HepG2 (cell line): ENCODE data around the gene CPNE5. TPM values are rescaled to one million over a fixed set of nuclear protein-coding genes. Genes with fewer than 3 reads are reported as not detected.

Experiments
- BRCA1 ChIP-seq: sonication (generic); formaldehyde crosslinking; IDR thresholded peaks from 2 replicates; pipeline ENCODE4 v1.4.0; 2020; ENCODE audit warnings: missing genetic modification reagents
- CSRNP1 ChIP-seq: sonication (generic); formaldehyde crosslinking; IDR thresholded peaks from 2 replicates; pipeline ENCODE4 v1.8.1; 2023; ENCODE audit warnings: mild to moderate bottlenecking, missing genetic modification reagents
- DRAP1 ChIP-seq: IDR thresholded peaks from 2 replicates; pipeline ENCODE4 v1.6.1; 2016; ENCODE audit warnings: missing genetic modification reagents, missing compliant biosample characterization
- GLI4 ChIP-seq: sonication (generic); formaldehyde crosslinking; IDR thresholded peaks from 2 replicates; pipeline ENCODE4 v1.5.1; 2020; ENCODE audit warnings: missing genetic modification reagents, mild to moderate bottlenecking, moderate library complexity, borderline replicate concordance
- HDAC2 ChIP-seq: sonication (generic); formaldehyde crosslinking; IDR thresholded peaks from 2 replicates; pipeline ENCODE4 v1.4.0; 2020; ENCODE audit warnings: missing genetic modification reagents
- LCORL ChIP-seq, 2 experiments: fragments of 450-650 bp in 1 of 2; sonication (generic) in 1 of 2; formaldehyde crosslinking in 1 of 2; IDR thresholded peaks; 2 replicates each; pipeline versions ENCODE4 v1.5.0 to v1.6.1; 2017 to 2020; ENCODE audit warnings: antibody characterized with exemption in 1 of 2, missing genetic modification reagents in 1 of 2
- MED1 ChIP-seq: sonication (generic); formaldehyde crosslinking; IDR thresholded peaks from 2 replicates; pipeline ENCODE4 v1.4.0; 2020; ENCODE audit warnings: missing genetic modification reagents
- MTF2 ChIP-seq: sonication (generic); formaldehyde crosslinking; IDR thresholded peaks from 2 replicates; pipeline ENCODE4 v1.5.0; 2020; ENCODE audit warnings: missing genetic modification reagents, borderline replicate concordance
- PATZ1 ChIP-seq: sonication (generic); formaldehyde crosslinking; IDR thresholded peaks from 2 replicates; pipeline ENCODE4 v1.4.0; 2020; ENCODE audit warnings: missing genetic modification reagents
- RXRA ChIP-seq: sonication (generic); formaldehyde crosslinking; IDR thresholded peaks from 2 replicates; pipeline ENCODE4 v1.5.1; 2020; ENCODE audit warnings: missing genetic modification reagents
- SIN3B ChIP-seq: fragments of 150-350 bp; IDR thresholded peaks from 2 replicates; pipeline ENCODE4 v1.6.1; 2014; ENCODE audit warnings: low read length
- SOX5 ChIP-seq: IDR thresholded peaks from 2 replicates; pipeline ENCODE4 v1.6.1; 2016; ENCODE audit warnings: borderline replicate concordance
- SRSF4 ChIP-seq: fragments of 200-400 bp; formaldehyde crosslinking; IDR thresholded peaks from one replicate; pipeline ENCODE4 v1.6.1; 2018; ENCODE audit warnings: mild to moderate bottlenecking, low read depth, low read length, moderate library complexity; ENCODE audit not compliant: poor library complexity, severe bottlenecking
- TEAD3 ChIP-seq: optimal IDR thresholded peaks from 2 replicates; pipeline ENCODE3; 2016; ENCODE audit warnings: borderline replicate concordance
- TRAFD1 ChIP-seq: sonication (generic); formaldehyde crosslinking; IDR thresholded peaks from 2 replicates; pipeline ENCODE4 v1.5.1; 2020; ENCODE audit warnings: missing genetic modification reagents, mild to moderate bottlenecking, borderline replicate concordance
- ZBTB20 ChIP-seq: sonication (generic); formaldehyde crosslinking; IDR thresholded peaks from 2 replicates; pipeline ENCODE4 v1.8.1; 2023; ENCODE audit warnings: missing genetic modification reagents, low read depth, mild to moderate bottlenecking, borderline replicate concordance
- ZFP91 ChIP-seq: sonication (generic); formaldehyde crosslinking; IDR thresholded peaks from 2 replicates; pipeline ENCODE4 v1.9.0; 2022; ENCODE audit warnings: missing genetic modification reagents, mild to moderate bottlenecking, borderline replicate concordance
- ZNF335 ChIP-seq: sonication (generic); formaldehyde crosslinking; IDR thresholded peaks from 2 replicates; pipeline ENCODE4 v1.4.0; 2020; ENCODE audit warnings: missing genetic modification reagents
- ZNF572 ChIP-seq: sonication (generic); formaldehyde crosslinking; IDR thresholded peaks from 2 replicates; pipeline ENCODE4 v1.5.1; 2020; ENCODE audit warnings: mild to moderate bottlenecking, missing genetic modification reagents
- ZNF576 ChIP-seq: sonication (generic); formaldehyde crosslinking; IDR thresholded peaks from 2 replicates; pipeline ENCODE4 v1.4.0; 2020; ENCODE audit warnings: mild to moderate bottlenecking, missing genetic modification reagents
- polyA plus RNA-seq, 8 experiments: library from polyadenylated mRNA; depleted of rRNA in 3 of 8; stranded (reverse) in 7 of 8; unstranded in 1 of 8; fragments of >200 nt; fragmentation: Illumina TruSeq in 4 of 8; extraction: Trizol in 4 of 8; gene quantifications; 2 replicates each; pipeline versions ENCODE4 v1.2.1 to v1.2.3, GENCODE V29; 2011 to 2016; ENCODE audit warnings: low read depth in 4 of 8, missing spikeins in 1 of 8, mixed read lengths in 1 of 8; ENCODE audit not compliant: insufficient read depth in 1 of 8
- total RNA-seq, 5 experiments: library from RNA; depleted of rRNA; stranded (reverse); fragments of >200 nt; fragmentation: Illumina TruSeq; extraction: Trizol; gene quantifications; 2 replicates each; pipeline ENCODE4 v1.2.3, GENCODE V29; 2016; ENCODE audit warnings: low read depth in 1 of 5

Gene CPNE5
- total and polyA plus RNA-seq, 2 of the 13 experiments (the other 11 are each of a cell fraction or from before 2014, with no cell fraction given) = 0.16 TPM; not detected in 1

GRCh38 chr6:36834576-36835341, 4.5 kb downstream of the CPNE5 start (continued):
- TF ChIP-seq MTF2 (CRISPR knock-in tag) = 0 out of 2 replicates have a peak, but pooled peaks have one; percentile 46
- 0 out of 2 replicates have a peak, but pooled peaks have one; percentile 23 for TF ChIP-seq DRAP1 (CRISPR knock-in tag)
- TF ChIP-seq GLI4 (CRISPR knock-in tag) = no peak
- TF ChIP-seq TRAFD1 (CRISPR knock-in tag) = 0 out of 2 replicates have a peak, but pooled peaks have one; percentile 38
- no peak for TF ChIP-seq RXRA (CRISPR knock-in tag)
- no peak for TF ChIP-seq ZNF335 (CRISPR knock-in tag)
- no peak for TF ChIP-seq ZBTB20 (CRISPR knock-in tag)
- no peak for TF ChIP-seq SRSF4
- TF ChIP-seq ZNF576 (CRISPR knock-in tag) = no peak
- TF ChIP-seq CSRNP1 (CRISPR knock-in tag) = no peak
- 0 out of 2 replicates have a peak, but pooled peaks have one; percentile 13 for TF ChIP-seq ZFP91 (CRISPR knock-in tag)
- TF ChIP-seq TEAD3 (CRISPR knock-in tag) = peak; percentile 13
- no peak for TF ChIP-seq ZNF572
- TF ChIP-seq SIN3B = no peak
- no peak for TF ChIP-seq LCORL (IDR thresholded peaks at IDR 0.05)
- TF ChIP-seq LCORL (CRISPR knock-in tag; IDR thresholded peaks at IDR 0.05) = 0 out of 2 replicates have a peak, but pooled peaks have one; percentile 29
- TF ChIP-seq PATZ1 (CRISPR knock-in tag) = 0 out of 2 replicates have a peak, but pooled peaks have one; percentile 20
- TF ChIP-seq SOX5 (CRISPR knock-in tag) = peak; percentile 24; the same call in 1 of the 2 replicates
- no peak for TF ChIP-seq BRCA1 (CRISPR knock-in tag)
- TF ChIP-seq MED1 (CRISPR knock-in tag) = no peak
- TF ChIP-seq HDAC2 (CRISPR knock-in tag) = peak; percentile 49; the same call in 1 of the 2 replicates
